GM19035 (cell line): ENCODE measurements around the gene ITCH.
"Not testable (repeated sequence)": the region's sequence is repeated elsewhere in the genome, so short reads cannot be mapped to it uniquely, and the experiment has no call there.

Source experiments
- ATAC-seq: cut with Tn5 transposase; IDR thresholded peaks from one replicate; pipeline ENCODE4 v1.9.1; 2021; ENCODE audit not compliant: unreplicated experiment

The ITCH gene

DNA sequence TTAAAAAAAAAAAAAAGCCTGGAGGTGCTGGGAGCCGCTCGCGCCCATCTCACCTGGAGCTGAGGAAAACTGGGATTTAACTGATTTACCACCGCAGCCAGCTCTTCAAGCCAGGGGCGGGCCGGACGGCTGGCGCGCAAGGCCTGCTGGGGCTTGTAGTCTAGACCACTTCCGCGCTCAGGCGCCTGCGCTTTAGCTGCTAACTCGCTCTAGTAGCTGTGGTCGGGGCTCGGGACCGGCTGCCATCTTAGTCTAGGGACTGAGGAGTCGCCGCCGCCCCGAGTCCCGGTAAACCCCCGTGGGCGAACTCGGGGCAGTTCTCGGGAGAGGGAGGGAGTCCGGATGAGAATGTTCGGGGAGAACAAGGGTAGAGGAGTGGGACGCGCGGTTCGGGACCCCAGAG is at the start of gene ITCH:
Gene ITCH, plus strand, starts transcription at position 212 of the 403 bp plus-strand sequence. CDS start 30,539 bp downstream, outside the sequence.
- ATAC-seq = peak; percentile 92

GRCh38 chr20:34315236-34315635 is 47.8 kb upstream of the ITCH start:
- ATAC-seq = no peak

DNA sequence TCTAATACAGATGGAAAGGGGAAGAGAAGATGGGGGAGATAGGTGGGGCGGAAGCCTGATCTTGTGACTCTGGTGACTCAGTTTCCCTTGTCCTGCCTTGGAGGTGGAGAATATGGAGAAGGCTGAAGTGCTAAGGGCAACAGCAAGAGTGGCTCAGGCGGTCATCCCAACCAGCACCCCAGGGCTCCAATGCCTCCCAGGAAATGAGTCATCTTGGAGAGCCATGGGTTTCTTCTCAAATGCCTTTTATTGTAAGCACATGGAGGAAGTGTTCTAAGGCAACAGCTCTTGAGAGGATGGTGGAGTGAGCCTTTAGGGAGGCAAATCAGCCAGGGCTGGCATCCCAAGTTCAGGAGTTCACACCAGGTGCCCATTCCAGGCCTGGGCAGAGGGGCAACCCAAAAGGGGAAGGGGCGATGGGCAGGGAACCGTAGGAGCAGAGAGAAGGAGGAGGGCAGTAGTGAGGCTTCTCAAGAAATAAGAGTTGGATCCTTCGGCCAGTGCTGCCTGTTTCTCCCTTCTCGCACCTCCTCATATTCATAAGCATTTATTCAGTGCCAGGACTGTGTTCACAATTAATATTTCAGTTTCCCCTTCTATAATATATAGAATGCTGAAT is 46.8 kb upstream of the ITCH start:
- ATAC-seq = no peak

GRCh38 chr20:34318609-34319443 is 44.2 kb upstream of the ITCH start:
- ATAC-seq = no peak

GRCh38 chr20:34320861-34321260 is 42.2 kb upstream of the ITCH start:
- ATAC-seq = no peak

- no peak for ATAC-seq
These were observed 40.6 kb upstream of the ITCH start for GRCh38 chr20:34322267-34323105.

DNA sequence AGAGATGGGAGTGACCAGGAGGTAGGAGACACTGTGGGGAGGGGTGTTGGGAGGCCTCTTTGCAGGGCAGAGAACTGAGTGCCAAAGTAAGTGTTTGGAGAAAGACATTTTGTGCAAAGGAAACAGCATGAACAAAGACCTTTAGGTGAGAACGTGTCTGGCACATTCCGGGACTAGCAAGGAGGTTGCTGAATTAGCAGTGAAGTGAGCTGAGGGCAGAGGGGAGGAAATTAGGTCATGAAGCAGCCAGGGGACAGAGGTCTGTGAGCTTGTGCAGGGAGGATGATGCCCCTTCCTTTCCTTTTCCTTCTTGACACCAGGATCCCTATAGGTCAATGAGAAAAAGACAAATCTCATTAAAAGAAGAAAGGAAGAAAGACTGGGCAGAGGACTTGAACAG is 38.5 kb upstream of the ITCH start:
- no peak for ATAC-seq

DNA sequence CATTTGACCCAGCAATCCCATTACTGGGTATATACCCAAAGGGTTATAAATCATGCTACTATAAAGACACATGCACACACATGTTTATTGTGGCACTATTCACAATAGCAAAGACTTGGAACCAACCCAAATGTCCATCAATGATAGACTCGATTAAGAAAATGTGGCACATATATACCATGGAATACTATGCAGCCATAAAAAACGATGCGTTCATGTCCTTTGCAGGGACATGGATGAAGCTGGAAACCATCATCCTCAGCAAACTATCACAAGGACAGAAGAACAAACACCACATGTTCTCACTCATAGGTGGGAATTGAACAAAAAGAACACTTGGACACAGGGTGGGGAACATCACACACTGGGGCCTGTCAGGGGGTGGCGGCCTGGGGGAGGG is 34.9 kb upstream of the ITCH start:
- ATAC-seq = not testable (repeated sequence)

- ATAC-seq = no peak
These were observed 34.0 kb upstream of the ITCH start for GRCh38 chr20:34328928-34329677.

DNA sequence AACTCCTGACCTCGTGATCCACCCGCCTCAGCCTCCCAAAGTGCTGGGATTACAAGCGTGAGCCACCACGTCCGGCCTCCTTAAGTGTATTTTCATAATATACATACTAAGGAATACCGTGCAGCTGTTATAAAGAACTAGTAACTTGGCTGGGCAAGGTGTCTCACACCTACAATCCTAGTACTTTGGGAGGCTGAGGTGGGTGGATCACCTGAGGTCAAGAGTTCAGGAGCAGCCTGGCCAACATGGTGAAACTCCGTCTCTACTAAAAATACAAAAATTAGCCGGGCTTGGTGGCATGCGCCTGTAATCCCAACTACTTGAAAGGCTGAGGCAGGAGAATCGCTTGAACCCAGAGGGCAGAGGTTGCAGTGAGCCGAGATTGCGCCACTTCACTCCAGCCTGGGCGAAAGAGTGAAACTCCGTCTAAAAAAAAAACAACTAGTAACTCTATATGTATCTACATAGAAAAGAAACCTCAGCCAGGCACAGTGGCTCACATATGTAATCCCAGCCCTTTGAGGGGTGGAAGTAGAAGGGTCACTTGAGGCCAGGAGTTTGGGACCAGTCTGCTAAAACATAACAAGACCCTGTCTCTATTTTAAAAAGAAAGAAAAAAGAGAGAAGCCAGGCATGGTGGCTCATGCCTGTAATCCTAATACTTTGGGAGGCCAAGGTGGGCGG is 32.1 kb upstream of the ITCH start:
- not testable (repeated sequence) for ATAC-seq

DNA sequence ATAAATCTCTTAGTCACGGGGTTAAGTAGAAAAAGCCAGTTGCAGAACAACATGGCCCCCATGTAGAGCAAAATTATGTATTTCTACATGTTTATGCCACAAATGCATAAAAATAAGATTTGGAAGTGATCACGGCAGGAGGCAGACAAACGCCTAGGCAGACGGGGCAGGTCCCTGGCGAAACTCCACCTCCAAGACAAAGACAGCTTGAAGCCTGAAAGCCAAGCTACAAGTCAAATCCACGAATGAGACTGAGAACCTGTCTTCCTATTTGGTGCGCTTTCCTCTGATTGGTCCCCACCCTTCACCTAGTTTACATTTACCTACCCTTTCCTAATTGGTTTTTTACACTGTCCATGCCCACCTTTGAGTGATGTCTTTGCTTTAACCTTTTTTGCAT is 31.2 kb upstream of the ITCH start:
- ATAC-seq = no peak

DNA sequence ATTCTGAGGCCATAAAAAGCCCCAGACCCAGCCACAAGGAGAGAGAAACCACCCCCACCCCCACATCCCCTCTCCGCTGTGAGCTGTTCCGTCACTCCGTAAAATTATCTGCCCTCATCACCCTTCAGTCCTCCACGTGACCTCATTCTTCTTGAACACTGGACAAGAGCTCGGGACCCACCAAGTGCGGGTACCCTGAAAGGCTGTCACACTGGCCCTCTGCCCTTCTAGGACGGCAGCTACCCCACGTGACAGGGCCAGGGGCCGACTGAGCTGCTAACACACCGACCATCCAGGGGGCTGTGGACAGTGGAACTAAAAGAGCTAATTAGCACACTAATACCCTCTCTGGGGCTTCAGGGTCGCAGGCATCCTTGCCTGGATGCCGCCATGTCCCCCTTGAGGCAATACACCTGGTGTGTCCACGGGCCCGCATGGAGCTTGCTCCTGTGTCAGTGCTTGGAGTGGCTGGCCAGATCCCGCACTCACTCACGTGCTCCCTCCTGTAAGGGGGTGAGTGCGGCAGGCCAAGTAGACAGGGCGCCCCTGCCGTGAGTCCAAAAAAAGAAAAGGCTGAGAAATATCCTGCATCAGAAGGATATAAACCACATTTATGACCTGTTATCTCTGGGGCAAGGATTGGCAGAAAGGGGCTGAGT is 30.7 kb upstream of the ITCH start:
- ATAC-seq = no peak

DNA sequence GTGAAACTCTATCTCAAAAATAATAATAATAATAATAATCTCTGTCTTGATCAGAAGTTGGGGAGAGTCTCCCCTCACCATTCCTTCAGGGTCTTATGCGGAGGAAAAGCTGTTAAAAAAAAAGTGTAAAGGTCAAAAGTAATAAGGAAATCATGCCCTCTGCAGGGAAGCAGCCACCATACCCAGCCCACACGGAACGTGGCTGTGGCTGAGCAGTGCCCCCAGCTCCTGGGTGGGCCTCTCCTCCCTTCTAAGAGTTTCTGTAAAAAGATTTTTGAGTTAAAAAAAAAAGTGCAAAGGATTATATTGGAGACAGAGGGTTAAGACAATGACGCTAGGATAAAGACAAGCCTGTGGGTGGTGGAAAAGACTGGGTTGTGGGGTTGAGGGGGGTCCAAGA is 29.3 kb upstream of the ITCH start:
- ATAC-seq = no peak

DNA sequence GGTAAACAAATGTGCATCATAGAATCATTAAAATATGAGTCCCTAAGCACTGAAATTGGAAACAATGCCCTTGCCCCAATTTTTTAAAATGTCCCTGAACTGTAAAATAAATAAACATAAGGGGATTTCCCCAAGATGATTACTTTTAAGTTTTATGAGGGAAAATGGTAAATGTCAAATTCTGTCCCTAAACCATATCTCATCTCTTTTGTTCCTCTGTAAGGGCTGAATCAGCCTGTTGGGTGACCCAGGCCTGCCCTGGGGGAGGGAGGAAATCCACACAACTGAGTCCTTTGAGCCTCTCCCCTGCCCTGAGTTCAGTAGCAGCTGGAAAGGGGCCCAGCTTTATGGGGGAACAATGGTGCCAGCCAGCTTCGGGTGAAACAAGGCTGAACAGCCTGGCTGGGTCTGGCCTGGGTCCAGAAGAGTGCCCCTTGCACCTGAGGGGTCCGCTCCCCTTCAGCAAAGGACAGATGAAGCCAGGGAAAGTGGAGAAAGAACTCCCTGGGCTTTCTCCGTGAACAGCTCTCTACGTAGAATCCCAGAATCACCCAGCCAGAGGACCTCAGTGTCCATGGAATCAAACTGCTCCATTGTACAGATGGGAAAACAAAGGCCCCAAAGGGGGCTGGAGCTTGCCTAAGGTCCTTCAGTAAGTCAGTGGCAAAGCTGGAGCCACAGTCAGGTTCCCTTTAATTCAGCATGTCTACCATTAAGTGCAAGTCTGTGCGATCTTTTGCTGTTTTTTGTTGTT is 28.2 kb upstream of the ITCH start:
- no peak for ATAC-seq

GRCh38 chr20:34337544-34337943 is 25.5 kb upstream of the ITCH start:
- no peak for ATAC-seq

DNA sequence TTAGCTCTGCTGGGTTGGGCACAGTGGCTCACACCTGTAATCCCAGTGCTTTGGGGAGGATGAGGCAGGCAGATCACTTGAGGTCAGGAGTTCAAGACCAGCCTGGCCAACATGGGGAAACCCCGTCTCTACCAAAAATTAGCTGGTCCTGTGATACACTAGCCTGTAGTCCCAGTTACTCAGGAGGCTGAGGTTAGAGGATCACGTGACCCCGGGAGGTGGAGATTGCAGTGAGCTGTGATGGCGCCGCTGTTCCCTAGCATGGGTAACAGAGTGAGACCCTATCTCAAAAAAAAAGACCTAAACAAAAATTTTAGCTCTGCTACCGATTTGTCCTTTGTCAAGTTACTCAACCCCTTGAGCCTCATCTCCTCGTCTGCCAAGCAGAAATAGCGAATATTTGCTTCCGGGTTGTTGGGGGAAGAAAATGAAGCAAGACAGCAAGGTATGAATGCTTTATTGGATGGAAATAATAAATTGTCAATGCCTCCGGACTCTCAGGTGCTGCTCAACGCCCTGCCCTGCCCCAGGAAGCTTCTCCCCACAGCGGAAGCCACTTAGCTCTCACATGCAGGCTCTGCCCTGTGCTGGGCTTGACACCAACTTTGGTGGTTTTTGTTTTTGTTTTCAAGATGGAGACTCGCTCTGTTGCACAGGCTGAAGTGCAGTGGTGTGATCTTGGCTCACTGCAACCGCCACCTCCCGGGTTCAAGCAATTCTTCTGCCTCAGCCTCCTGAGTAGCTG is 24.9 kb upstream of the ITCH start:
- ATAC-seq = peak; percentile 68

DNA sequence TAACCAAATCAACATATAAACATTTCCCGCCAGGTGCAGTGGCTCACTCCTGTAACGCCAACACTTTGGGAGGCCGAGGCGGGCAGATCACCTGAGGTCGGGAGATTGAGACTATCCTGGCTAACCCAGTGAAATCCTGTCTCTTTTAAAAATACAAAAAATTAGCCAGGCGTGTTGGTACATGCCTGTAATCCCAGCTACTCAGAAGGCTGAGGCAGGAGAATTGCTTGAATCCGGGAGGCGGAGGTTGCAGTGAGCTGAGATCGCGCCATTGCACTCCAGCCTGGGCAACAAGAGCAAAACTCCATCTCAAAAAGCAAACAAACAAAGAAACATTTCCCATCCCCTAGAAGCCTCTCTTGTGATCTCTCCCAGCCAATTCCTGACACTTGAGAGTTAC is 22.3 kb upstream of the ITCH start:
- not testable (repeated sequence) for ATAC-seq

- not testable (repeated sequence) for ATAC-seq
These were observed 21.9 kb upstream of the ITCH start for GRCh38 chr20:34341199-34341598.
